Neural cell (in vitro differentiated cells): Measurements from ENCODE around the gene NRCAM. TPM values are rescaled to one million over a fixed set of nuclear protein-coding genes. Genes with fewer than 3 reads are reported as not detected.

Source experiments
- H2AFZ ChIP-seq: fragments of 200-600, 300-800 bp; sonication (generic), shearing (Covaris generic); 2 replicates; pipeline ENCODE4 v1.6.0; 2014; ENCODE audit warnings: low read depth, mild to moderate bottlenecking, antibody characterized with exemption, low read length, moderate library complexity
- H3F3A ChIP-seq: fragments of 200-600 bp; shearing (Covaris generic); 2 replicates; pipeline ENCODE4 v1.6.1; 2016; ENCODE audit warnings: mild to moderate bottlenecking, moderate library complexity, mixed read lengths, antibody characterized with exemption, low read length; ENCODE audit not compliant: insufficient read depth, poor library complexity, severe bottlenecking
- H3K27ac ChIP-seq: fragments of 200-600, 300-800 bp; sonication (generic), shearing (Covaris generic); 2 replicates; pipeline ENCODE4 v1.5.1; 2014; ENCODE audit warnings: mild to moderate bottlenecking, low read length, moderate library complexity
- H3K27me3 ChIP-seq: fragments of 300-800, 200-600 bp; sonication (generic), shearing (Covaris generic); 2 replicates; pipeline ENCODE4 v1.6.0; 2014; ENCODE audit warnings: mild to moderate bottlenecking, low read depth, low read length, moderate library complexity; ENCODE audit not compliant: insufficient read depth
- H3K36me3 ChIP-seq: fragments of 300-800, 200-600 bp; sonication (generic), shearing (Covaris generic); 2 replicates; pipeline ENCODE4 v1.5.1; 2014; ENCODE audit warnings: mild to moderate bottlenecking, antibody characterized with exemption, low read length, moderate library complexity; ENCODE audit not compliant: insufficient read depth
- H3K4me2 ChIP-seq: fragments of 300-800, 200-600 bp; sonication (generic), shearing (Covaris generic); 2 replicates; pipeline ENCODE4 v1.6.0; 2014; ENCODE audit warnings: mild to moderate bottlenecking, low read length
- H3K4me3 ChIP-seq: fragments of 300-800, 200-600 bp; sonication (generic), shearing (Covaris generic); 2 replicates; pipeline ENCODE4 v1.5.1; 2014; ENCODE audit warnings: mild to moderate bottlenecking, low read length, moderate library complexity
- H3K79me2 ChIP-seq: fragments of 200-600 bp; shearing (Covaris generic); replicated peaks from 2 replicates; pipeline ENCODE4 v1.6.0; 2014; ENCODE audit warnings: mild to moderate bottlenecking, low read length, moderate library complexity; ENCODE audit not compliant: insufficient read depth
- H3K9ac ChIP-seq: fragments of 300-800, 200-600 bp; sonication (generic), shearing (Covaris generic); 2 replicates; pipeline ENCODE4 v1.6.1; 2016; ENCODE audit warnings: mild to moderate bottlenecking, low read length, mixed read lengths
- H3K9me2 ChIP-seq: fragments of 200-600 bp; shearing (Covaris generic); 2 replicates; pipeline ENCODE4 v1.6.1; 2016; ENCODE audit warnings: mild to moderate bottlenecking, low read length, mixed read lengths; ENCODE audit not compliant: insufficient read depth
- H3K9me3 ChIP-seq: fragments of 200-600, 300-800 bp; sonication (generic), shearing (Covaris generic); 2 replicates; pipeline ENCODE4 v1.6.1; 2016; ENCODE audit warnings: mild to moderate bottlenecking, mixed run types, low read length, moderate library complexity, mixed read lengths
- H4K20me1 ChIP-seq: fragments of 200-600 bp; shearing (Covaris generic); 2 replicates; pipeline ENCODE4 v1.6.1; 2016; ENCODE audit warnings: mild to moderate bottlenecking, mixed run types; ENCODE audit not compliant: insufficient read depth
- EP300 ChIP-seq: fragments of 450-650 bp; conservative IDR thresholded peaks from 2 replicates; pipeline ENCODE4 v1.6.1; 2014; ENCODE audit warnings: antibody characterized with exemption, mild to moderate bottlenecking, moderate library complexity; ENCODE audit not compliant: poor library complexity, severe bottlenecking
- EZH2 ChIP-seq: fragments of 200-600, 300-800 bp; shearing (Covaris generic), sonication (generic); IDR thresholded peaks from 2 replicates; pipeline ENCODE4 v1.6.1; 2014; ENCODE audit warnings: antibody characterized with exemption, low read length, borderline replicate concordance, mild to moderate bottlenecking; ENCODE audit not compliant: insufficient read depth, poor library complexity, severe bottlenecking
- MXI1 ChIP-seq: fragments of 450-650 bp; conservative IDR thresholded peaks from 2 replicates; pipeline ENCODE4 v1.6.1; 2014; ENCODE audit warnings: antibody characterized with exemption, mild to moderate bottlenecking; ENCODE audit not compliant: poor library complexity, severe bottlenecking
- POLR2AphosphoS5 ChIP-seq: IDR thresholded peaks from 2 replicates; pipeline ENCODE4 v1.6.1; 2012
- RAD21 ChIP-seq: fragments of 450-650 bp; conservative IDR thresholded peaks from 2 replicates; pipeline ENCODE4 v1.6.1; 2014; ENCODE audit warnings: antibody characterized with exemption, mild to moderate bottlenecking, moderate library complexity
- REST ChIP-seq: IDR thresholded peaks from 2 replicates; pipeline ENCODE4 v1.6.1; 2012; ENCODE audit warnings: borderline replicate concordance
- SMC3 ChIP-seq: fragments of 450-650 bp; conservative IDR thresholded peaks from 2 replicates; pipeline ENCODE4 v1.6.1; 2014; ENCODE audit warnings: antibody characterized with exemption, mild to moderate bottlenecking, moderate library complexity; ENCODE audit not compliant: poor library complexity
- TAF1 ChIP-seq: IDR thresholded peaks from 2 replicates; pipeline ENCODE4 v1.6.1; 2012; ENCODE audit warnings: low read depth
- polyA plus RNA-seq: library from polyadenylated mRNA; depleted of rRNA; stranded (reverse); fragments of >200 nt; gene quantifications from 2 replicates; pipeline ENCODE4 v1.2.3, GENCODE V29; 2014
- TF ChIP-seq, protein P1 (sequence below): fragments of 450-650 bp; IDR thresholded peaks from 2 replicates; pipeline ENCODE4 v1.5.1; 2014; ENCODE audit warnings: antibody characterized with exemption, mild to moderate bottlenecking, moderate library complexity; ENCODE audit not compliant: poor library complexity, severe bottlenecking

The NRCAM gene
- polyA plus RNA-seq, 1 donor from 2014 or later, result 90.9 TPM

- H3K79me2 ChIP-seq, result peaks cover 21% of the 10 kb centered on the region
- no peak overlapping the region for H3K9ac ChIP-seq
- H4K20me1 ChIP-seq, result no peaks in the 10 kb centered on the region
- no peaks in the 10 kb centered on the region for H3K27me3 ChIP-seq
- no peak overlapping the region for H3K4me2 ChIP-seq
- H3K9me2 ChIP-seq, result no peaks in the 10 kb centered on the region
- no peak overlapping the region for H3K27ac ChIP-seq
- H3K4me3 ChIP-seq, result no peak overlapping the region
- H3K36me3 ChIP-seq, result no peaks in the 10 kb centered on the region
- no peaks in the 10 kb centered on the region for H3K9me3 ChIP-seq
- TF ChIP-seq MXI1, result no peak
- no peak for TF ChIP-seq TAF1
- TF ChIP-seq POLR2AphosphoS5, result no peak
- TF ChIP-seq, protein P1, sequence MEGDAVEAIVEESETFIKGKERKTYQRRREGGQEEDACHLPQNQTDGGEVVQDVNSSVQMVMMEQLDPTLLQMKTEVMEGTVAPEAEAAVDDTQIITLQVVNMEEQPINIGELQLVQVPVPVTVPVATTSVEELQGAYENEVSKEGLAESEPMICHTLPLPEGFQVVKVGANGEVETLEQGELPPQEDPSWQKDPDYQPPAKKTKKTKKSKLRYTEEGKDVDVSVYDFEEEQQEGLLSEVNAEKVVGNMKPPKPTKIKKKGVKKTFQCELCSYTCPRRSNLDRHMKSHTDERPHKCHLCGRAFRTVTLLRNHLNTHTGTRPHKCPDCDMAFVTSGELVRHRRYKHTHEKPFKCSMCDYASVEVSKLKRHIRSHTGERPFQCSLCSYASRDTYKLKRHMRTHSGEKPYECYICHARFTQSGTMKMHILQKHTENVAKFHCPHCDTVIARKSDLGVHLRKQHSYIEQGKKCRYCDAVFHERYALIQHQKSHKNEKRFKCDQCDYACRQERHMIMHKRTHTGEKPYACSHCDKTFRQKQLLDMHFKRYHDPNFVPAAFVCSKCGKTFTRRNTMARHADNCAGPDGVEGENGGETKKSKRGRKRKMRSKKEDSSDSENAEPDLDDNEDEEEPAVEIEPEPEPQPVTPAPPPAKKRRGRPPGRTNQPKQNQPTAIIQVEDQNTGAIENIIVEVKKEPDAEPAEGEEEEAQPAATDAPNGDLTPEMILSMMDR, result no peak
- TF ChIP-seq REST, result no peak
- TF ChIP-seq RAD21, result no peak
- TF ChIP-seq SMC3, result no peak
- no peak for TF ChIP-seq EZH2
- TF ChIP-seq EP300, result no peak
- H2AFZ ChIP-seq, result no peak overlapping the region
- peaks cover 4% of the 10 kb centered on the region for H3F3A ChIP-seq
Measured at GRCh38 chr7:108413782-108414492, 42.3 kb downstream of the NRCAM start.

GRCh38 chr7:108413337-108413736, 42.9 kb downstream of the NRCAM start:
- Histone ChIP-seq H3K36me3 (no peaks in the 10 kb centered on the region), H3K27ac (no peak overlapping the region), H4K20me1 (no peaks in the 10 kb centered on the region), H3K27me3 (no peaks in the 10 kb centered on the region), H3K9me2 (no peaks in the 10 kb centered on the region), H3K9me3 (no peaks in the 10 kb centered on the region), H3K4me3 (no peak overlapping the region), H2AFZ (no peak overlapping the region), H3K79me2 (peaks cover 21% of the 10 kb centered on the region), H3K4me2 (no peak overlapping the region), H3K9ac (no peak overlapping the region), H3F3A (peaks cover 4% of the 10 kb centered on the region)
- TF ChIP-seq RAD21 (no peak), MXI1 (no peak), REST (no peak), EZH2 (no peak), TAF1 (no peak)
- TF ChIP-seq, protein P1, result no peak
